CD4-positive, alpha-beta T cell (primary cell): ENCODE data around the gene RGS2. TPM values are rescaled to one million over a fixed set of nuclear protein-coding genes. Genes with fewer than 3 reads are reported as not detected.

Experiments
- ATAC-seq: fragments of 200-7000 bp; cut with Tn5 transposase; one replicate; pipeline ENCODE4 v1.10.0; 2022; ENCODE audit warnings: mild to moderate bottlenecking; ENCODE audit not compliant: poor library complexity
- CTCF ChIA-PET: fragments of 350-600 bp; sonication (Branson Sonifier 250); formaldehyde crosslinking; loops from one replicate; lab custom pipeline; 2021; ENCODE audit warnings: antibody characterized with exemption, inconsistent platforms; lab: Charles Lee
- POLR2A ChIA-PET: fragments of 350-600 bp; sonication (Branson Sonifier 250); formaldehyde crosslinking; loops from one replicate; lab custom pipeline; 2021; ENCODE audit warnings: antibody characterized with exemption, inconsistent platforms; lab: Charles Lee
- DNase-seq, 14 experiments: peaks; one replicate each; pipeline ENCODE4 v3.0.0-alpha.2; 2013 to 2020; ENCODE audit warnings: mixed read lengths in 2 of 14
- H3K27ac ChIP-seq, 2 donors: one replicate each; pipeline versions ENCODE4 v1.5.1 to v1.7.0; 2013; ENCODE audit warnings: low read length in 2 of 2, low read depth in 1 of 2, mild to moderate bottlenecking in 1 of 2
- H3K27me3 ChIP-seq, 2 experiments: 1 replicate in 1 of 2; 2 replicates in 1 of 2; pipeline versions ENCODE4 v1.6.1 to v1.7.0; 2013; ENCODE audit warnings: low read length in 2 of 2, control low read depth in 1 of 2, mild to moderate bottlenecking in 1 of 2, moderate library complexity in 1 of 2; ENCODE audit not compliant: insufficient read depth in 2 of 2, control insufficient read depth in 1 of 2
- H3K36me3 ChIP-seq: one replicate; pipeline ENCODE4 v1.6.1; 2013; ENCODE audit warnings: low read length, control low read depth; ENCODE audit not compliant: insufficient read depth
- H3K4me1 ChIP-seq: one replicate; pipeline ENCODE4 v1.6.1; 2013; ENCODE audit warnings: low read length, control low read depth; ENCODE audit not compliant: insufficient read depth
- H3K4me3 ChIP-seq: one replicate; pipeline ENCODE4 v1.5.1; 2013; ENCODE audit warnings: mild to moderate bottlenecking, low read length, moderate library complexity
- H3K9me3 ChIP-seq, 2 experiments: 1 replicate in 1 of 2; 2 replicates in 1 of 2; pipeline versions ENCODE4 v1.6.1 to v1.7.0; 2013; ENCODE audit warnings: low read length in 2 of 2, mild to moderate bottlenecking in 2 of 2, control low read depth in 1 of 2, moderate library complexity in 1 of 2; ENCODE audit not compliant: control insufficient read depth in 1 of 2, insufficient read depth in 1 of 2
- H3K27ac Mint-ChIP-seq: one replicate; pipeline ENCODE4 v1.8.0; 2020; ENCODE audit warnings: mixed read lengths
- H3K27me3 Mint-ChIP-seq: one replicate; pipeline ENCODE4 v1.8.0; 2021; ENCODE audit warnings: mixed read lengths
- H3K36me3 Mint-ChIP-seq: one replicate; pipeline ENCODE4 v1.8.0; 2021; ENCODE audit warnings: low read depth, mixed read lengths
- H3K4me1 Mint-ChIP-seq: one replicate; pipeline ENCODE4 v1.8.0; 2021; ENCODE audit warnings: low read depth, mixed read lengths
- H3K4me3 Mint-ChIP-seq: one replicate; pipeline ENCODE4 v1.8.0; 2020; ENCODE audit warnings: mild to moderate bottlenecking, mixed read lengths
- H3K9me3 Mint-ChIP-seq: one replicate; pipeline ENCODE4 v1.8.0; 2020; ENCODE audit warnings: mixed read lengths
- CTCF ChIP-seq: fragments of 200-600 bp; IDR thresholded peaks from one replicate; pipeline ENCODE4 v1.8.0; 2022; ENCODE audit warnings: antibody characterized with exemption, mild to moderate bottlenecking
- intact Hi-C, 2 experiments: fragments of 100-400 bp; cut with DNase I in 1 of 2; cut with micrococcal nuclease in 1 of 2; formaldehyde crosslinking; loops; one replicate each; pipeline versions ENCODE4 v1.15.1 to v1.9.0; 2023 to 2025; cut with DNase I, micrococcal nuclease
- total RNA-seq, 174 experiments: library from RNA in 2 of 174; stranded (reverse) in 2 of 174; gene quantifications; one replicate each; pipeline ENCODE4 v1.2.3 and lab custom pipeline; 2021 to 2026

RGS2 gene
- total RNA-seq, 2 experiments from 2014 or later: 142 to 155 TPM

DNA sequence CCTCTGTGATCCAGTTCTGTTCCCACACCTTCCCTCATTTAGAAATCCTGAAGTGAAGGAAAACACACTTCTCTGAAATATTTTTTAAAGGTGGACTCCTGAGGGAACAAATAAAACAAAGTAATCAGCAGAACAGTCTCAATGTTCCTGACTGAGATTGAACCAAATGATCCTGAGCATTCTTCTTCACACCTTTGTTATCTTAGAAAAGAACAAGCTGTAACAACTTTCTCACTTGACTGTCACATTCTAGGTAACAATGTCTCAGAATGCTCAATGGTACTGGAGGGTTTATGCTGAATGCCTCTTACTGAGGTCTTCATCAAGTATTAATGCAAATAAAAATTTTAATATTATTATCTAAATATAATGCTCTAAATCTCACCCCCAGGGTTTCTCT, 40.4 kb upstream of the RGS2 start:
- H3K36me3 ChIP-seq: no peaks in the 10 kb centered on the region
- ChIA-PET POLR2A (no interaction called here), CTCF (no interaction called here)
- ATAC-seq: no peak
- Mint-ChIP-seq H3K9me3 (no peaks in the 10 kb centered on the region), H3K27me3 (peaks cover 23% of the 10 kb centered on the region), H3K36me3 (no peaks in the 10 kb centered on the region), H3K27ac (no peak overlapping the region), H3K4me1 (no peaks in the 10 kb centered on the region), H3K4me3 (no peak overlapping the region)
- no peaks in the 10 kb centered on the region for H3K4me1 ChIP-seq
- no peaks in the 10 kb centered on the region for H3K9me3 ChIP-seq
- no peak for DNase-seq
- TF ChIP-seq CTCF: no peak
- H3K27ac ChIP-seq: no peak overlapping the region
- intact Hi-C loops: no loop called here
- no peaks in the 10 kb centered on the region for H3K27me3 ChIP-seq
- no peak overlapping the region for H3K4me3 ChIP-seq

DNA sequence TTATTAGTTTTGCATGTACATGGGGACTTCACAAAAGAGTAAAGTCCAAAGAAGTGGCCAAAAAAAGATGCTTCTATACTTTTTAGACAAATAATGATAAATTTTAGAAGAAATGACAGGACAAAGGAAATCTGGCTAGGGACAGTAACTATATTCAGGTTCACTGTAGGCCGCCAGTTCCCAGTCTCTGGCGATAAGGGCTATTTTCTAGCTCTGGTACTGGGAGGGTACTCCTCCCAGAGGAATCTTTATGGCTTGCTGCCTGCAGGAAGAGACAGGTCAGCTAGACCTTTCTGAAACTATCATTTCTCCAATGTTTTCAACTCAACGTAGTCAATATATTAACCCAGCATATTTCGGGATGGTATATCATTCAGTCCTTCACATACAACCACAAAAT, 37.5 kb upstream of the RGS2 start:
- intact Hi-C loops: no loop called here
- H3K9me3 Mint-ChIP-seq: no peaks in the 10 kb centered on the region

DNA sequence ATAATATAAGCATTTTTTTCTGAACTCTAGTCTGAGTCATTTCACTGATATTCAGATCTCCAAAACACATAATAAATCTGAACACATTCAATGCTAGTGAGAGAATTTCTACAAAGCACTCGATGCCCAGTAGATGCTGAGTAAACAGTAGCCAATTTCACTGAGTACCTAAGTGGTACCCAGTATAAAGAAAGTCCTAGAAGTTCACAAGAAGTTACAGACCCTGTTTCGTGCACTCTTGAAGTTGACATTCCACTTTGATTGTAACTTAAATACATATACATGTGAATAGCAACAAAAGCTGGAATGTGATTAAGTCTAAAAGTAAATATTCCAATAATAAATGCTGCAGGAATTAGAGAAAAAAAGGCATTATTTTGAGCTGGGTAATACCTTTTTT, 33.2 kb upstream of the RGS2 start:
- no peak overlapping the region for H3K27ac ChIP-seq
- no peak overlapping the region for H3K4me3 ChIP-seq
- Mint-ChIP-seq H3K4me3 (no peak overlapping the region), H3K9me3 (peaks cover 3% of the 10 kb centered on the region), H3K27ac (no peak overlapping the region), H3K4me1 (no peaks in the 10 kb centered on the region), H3K36me3 (no peaks in the 10 kb centered on the region), H3K27me3 (no peaks in the 10 kb centered on the region)
- H3K36me3 ChIP-seq: no peaks in the 10 kb centered on the region
- intact Hi-C loops: no loop called here
- no peaks in the 10 kb centered on the region for H3K9me3 ChIP-seq
- no peaks in the 10 kb centered on the region for H3K27me3 ChIP-seq
- ChIA-PET CTCF (no interaction called here), POLR2A (no interaction called here)
- ATAC-seq (no peak), DNase-seq (no peak)
- H3K4me1 ChIP-seq: no peaks in the 10 kb centered on the region
- TF ChIP-seq CTCF: no peak

More for the DNA sequence above, 37.5 kb upstream of the RGS2 start:
- no peaks in the 10 kb centered on the region for H3K36me3 ChIP-seq
- ATAC-seq: no peak
- no peaks in the 10 kb centered on the region for H3K9me3 ChIP-seq
- no peak for TF ChIP-seq CTCF
- H3K27me3 Mint-ChIP-seq: peaks cover 15% of the 10 kb centered on the region
- CTCF ChIA-PET: no interaction called here
- H3K36me3 Mint-ChIP-seq: no peaks in the 10 kb centered on the region
- POLR2A ChIA-PET: no interaction called here
- H3K4me3 Mint-ChIP-seq: no peak overlapping the region
- no peak overlapping the region for H3K27ac ChIP-seq
- DNase-seq: no peak
- H3K4me1 ChIP-seq: no peaks in the 10 kb centered on the region
- no peaks in the 10 kb centered on the region for H3K4me1 Mint-ChIP-seq
- H3K4me3 ChIP-seq: no peak overlapping the region
- no peaks in the 10 kb centered on the region for H3K27me3 ChIP-seq
- no peak overlapping the region for H3K27ac Mint-ChIP-seq
